GM19395 (cell line): ENCODE measurements around the gene BCAS3.

Experiments
- ATAC-seq: cut with Tn5 transposase; IDR thresholded peaks from one replicate; pipeline ENCODE4 v1.9.1; 2021; ENCODE audit warnings: mild to moderate bottlenecking, moderate library complexity; ENCODE audit not compliant: unreplicated experiment

Gene BCAS3

GRCh38 chr17:61276806-61277205 is 599.2 kb downstream of the BCAS3 start:
- ATAC-seq, result no peak

GRCh38 chr17:61279476-61280145 is 602.0 kb downstream of the BCAS3 start:
- ATAC-seq, result no peak

- ATAC-seq, result no peak
These were observed 602.7 kb downstream of the BCAS3 start for GRCh38 chr17:61280338-61280737.

DNA sequence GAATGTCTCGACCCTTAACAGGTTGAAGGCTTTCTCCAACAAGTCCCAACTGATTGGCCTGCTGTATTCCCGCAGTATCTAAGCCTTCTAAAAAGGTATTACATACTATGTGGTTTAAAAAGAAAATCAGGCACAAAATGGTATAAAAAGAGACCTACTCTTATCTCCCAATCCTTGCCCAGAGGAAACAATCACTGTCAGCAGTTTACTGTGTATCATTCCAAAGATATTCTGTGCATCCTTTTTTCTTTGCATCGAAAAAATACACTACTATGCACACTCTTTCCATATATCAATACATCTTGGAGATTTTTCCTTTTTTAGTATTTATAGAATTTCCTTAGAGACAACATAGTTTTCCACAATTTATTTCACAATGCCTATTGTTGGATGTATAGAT is 603.2 kb downstream of the BCAS3 start:
- ATAC-seq, result no peak

GRCh38 chr17:61282377-61282776 is 604.7 kb downstream of the BCAS3 start:
- ATAC-seq, result no peak

DNA sequence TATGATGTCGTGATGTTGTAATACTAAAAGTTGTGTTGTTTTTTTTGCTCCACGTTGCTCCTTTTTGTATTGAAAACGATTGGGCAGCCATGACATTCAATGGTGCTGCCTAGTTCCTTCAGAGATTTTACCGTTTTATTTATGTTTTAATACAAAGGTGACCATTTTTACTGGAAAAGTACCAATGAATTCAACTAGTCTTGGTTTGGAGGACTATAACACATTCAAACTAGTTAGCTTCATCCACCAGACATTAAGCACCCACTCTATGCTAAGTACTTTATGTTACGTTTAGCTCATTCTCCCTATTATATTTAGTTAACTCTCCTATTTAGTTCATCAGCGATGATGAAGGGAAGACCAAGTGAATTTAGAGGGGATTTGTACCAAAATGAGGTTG is 605.4 kb downstream of the BCAS3 start:
- no peak for ATAC-seq

- no peak for ATAC-seq
These were observed 606.5 kb downstream of the BCAS3 start for GRCh38 chr17:61284174-61284573.

GRCh38 chr17:61284746-61285145 is 607.1 kb downstream of the BCAS3 start:
- ATAC-seq, result no peak

DNA sequence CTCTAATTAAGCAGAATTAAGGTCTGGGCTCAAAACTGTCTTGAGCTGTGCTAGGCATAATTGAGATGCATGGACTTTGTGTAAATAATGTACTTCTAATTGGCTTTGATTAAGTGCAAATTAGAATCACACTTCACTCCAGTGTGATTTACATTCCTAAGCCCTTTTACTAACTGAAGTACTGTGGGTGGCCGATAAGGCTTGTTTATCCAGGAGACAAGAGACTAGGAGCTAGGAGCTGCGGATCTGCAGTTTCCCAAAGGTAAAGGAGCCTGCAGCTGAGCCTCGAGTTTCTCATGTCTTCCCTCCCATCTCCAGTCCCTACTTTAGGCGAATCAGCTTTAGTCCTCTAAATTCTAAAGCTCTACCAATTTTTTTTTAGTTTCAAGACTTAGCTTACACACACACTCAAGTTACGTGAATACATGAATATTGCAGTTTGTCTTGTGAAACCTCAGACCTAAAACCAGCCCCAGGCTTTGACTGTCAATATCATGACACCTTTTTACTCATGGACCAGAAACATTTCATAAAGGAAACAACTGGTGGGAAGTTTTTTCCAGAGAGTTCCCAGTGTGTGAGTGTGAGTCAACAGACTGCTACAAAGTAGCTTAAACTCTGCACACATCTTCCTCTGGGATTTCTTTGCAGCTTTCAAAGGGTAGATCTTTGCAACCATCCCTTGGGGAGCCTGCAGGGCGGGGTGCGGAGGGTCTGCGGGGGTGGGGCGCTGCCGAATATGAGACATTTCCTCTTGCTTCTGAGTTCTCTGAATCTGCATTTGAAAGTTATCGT is 608.1 kb downstream of the BCAS3 start:
- ATAC-seq, result no peak

DNA sequence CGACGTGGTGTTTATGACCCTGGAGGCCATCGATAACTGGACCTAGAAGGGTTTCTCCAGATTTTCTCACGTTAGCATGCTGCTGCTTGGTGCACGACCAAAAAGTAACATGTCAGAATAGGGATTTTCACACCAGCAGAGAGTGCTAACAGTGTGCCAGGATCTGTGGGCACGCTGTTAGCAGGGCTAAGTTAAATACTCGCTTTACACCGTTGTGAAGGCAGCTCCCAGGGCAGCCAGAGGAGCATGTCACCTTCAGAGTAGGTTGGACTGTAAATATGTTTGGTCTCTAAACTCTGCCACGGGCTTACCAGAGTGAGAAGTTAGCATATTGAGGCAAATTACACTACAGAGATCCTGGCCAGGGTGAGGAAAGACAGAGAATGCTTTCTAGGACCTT is 608.8 kb downstream of the BCAS3 start:
- no peak for ATAC-seq

GRCh38 chr17:61289408-61290385 is 612.0 kb downstream of the BCAS3 start:
- ATAC-seq, result no peak

- ATAC-seq, result no peak
These were observed 614.0 kb downstream of the BCAS3 start for GRCh38 chr17:61291451-61292285.

DNA sequence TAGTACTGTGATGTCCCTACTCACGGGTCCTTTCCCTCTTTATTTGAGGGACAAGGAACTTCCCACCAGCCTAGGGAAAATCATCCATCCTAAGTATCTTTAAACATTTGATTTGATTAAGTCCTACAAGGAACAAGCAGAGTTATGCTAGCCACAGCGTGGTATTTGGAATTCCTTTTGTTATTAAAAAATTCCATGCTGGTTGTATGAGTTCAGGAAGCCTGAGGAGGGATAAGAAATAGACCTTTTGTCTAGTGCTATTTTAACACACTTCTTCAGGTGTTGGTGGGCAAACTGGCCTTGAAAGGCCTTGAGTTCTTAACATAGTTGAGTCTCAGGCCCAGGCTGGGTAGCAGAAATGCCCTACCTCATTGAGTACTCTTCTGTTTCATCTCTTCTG is 616.6 kb downstream of the BCAS3 start:
- ATAC-seq, result no peak

DNA sequence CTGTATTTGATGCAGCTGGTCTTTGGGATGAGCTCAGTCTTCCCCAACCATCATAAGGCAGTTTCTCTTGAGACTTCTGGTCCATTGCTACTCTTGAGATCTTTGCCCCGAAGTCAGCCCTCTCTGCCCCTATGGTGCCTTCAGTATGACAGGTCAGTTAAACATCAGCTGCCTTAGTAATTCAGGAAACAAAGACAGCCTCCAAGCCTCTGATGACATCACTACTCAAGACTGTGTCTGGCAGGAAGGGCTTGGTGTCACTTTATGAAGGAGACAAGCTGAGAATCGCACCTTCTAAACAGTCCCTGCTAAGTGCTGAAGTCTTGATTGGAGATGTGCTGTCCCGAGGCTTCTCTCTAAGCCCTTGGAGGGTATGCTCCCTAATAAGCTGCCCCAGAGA is 617.1 kb downstream of the BCAS3 start:
- ATAC-seq, result no peak

- no peak for ATAC-seq
These were observed 618.4 kb downstream of the BCAS3 start for GRCh38 chr17:61296058-61296457.

GRCh38 chr17:61299517-61300513 is 622.2 kb downstream of the BCAS3 start:
- ATAC-seq, result no peak

DNA sequence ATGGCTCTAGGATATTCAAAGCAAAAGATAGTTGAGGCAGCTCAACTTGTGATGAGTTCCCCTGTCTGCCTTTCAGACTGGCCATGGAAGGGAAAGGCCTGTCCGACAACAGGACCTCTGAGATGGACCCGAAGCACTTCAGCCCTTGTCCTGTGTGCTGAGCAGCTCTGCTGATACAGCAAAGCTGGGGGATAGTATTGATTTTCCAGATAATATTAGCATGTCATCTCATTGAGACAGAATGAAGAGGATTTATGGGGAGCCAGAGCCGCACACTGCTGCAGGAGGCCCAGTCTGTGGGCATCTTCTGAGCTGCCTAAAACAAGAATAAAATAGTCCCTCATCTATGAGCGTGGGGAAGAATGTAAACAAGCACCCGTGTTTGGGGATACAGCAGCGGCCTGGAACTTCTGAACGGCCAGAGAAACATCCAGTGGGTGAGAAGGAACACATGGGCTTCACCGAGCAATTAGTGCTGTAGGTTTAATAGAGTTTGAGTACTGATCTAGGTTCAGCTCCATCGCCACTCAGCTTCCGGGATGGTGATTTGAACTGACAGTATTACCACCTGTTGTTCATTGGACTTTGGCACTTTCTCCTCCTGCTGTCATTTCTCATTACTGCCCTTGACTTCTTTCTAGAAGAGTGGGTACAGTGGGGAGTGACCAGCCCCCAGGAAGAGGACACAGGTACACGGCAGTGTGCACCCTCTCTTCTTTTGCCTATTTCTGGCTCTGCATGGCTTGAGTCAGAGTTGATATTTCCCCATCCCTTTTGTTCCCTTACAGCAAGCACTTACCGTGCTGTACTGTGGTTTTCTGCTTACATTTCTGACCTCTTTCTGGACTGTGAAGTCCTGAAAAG is 625.5 kb downstream of the BCAS3 start:
- no peak for ATAC-seq

- no peak for ATAC-seq
These were observed 626.1 kb downstream of the BCAS3 start for GRCh38 chr17:61303817-61304096.

DNA sequence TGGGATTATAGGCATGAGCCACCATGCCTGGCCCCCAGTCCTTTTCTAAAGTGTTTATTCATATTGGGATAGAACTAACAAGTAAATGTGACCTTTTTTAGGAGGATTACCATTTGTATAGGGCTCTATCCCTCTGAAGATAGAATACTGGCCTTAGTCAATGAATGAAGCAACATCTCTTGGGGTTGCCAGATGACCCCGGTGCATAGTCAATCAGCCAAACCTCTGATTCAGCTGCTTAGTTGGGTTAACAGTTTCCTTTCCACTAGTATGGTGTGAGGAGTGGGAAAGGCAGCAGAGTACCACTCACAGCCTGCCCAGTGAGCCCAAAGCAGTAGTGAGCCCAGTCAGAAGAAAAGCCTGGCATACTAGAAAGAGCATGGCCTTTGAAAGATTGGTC is 627.4 kb downstream of the BCAS3 start:
- ATAC-seq, result no peak
